Dedifferentiated amniotic fluid mesenchymal stem cell (primary cell): Measurements from ENCODE around the gene KCTD15.

Experiments used
- DNase-seq: peaks from one replicate; pipeline ENCODE4 v3.0.0-alpha.2; 2016; ENCODE audit errors: extremely low spot score

KCTD15 gene

GRCh38 chr19:33859016-33859415, 62.3 kb downstream of the KCTD15 start:
- no peak for DNase-seq

DNA sequence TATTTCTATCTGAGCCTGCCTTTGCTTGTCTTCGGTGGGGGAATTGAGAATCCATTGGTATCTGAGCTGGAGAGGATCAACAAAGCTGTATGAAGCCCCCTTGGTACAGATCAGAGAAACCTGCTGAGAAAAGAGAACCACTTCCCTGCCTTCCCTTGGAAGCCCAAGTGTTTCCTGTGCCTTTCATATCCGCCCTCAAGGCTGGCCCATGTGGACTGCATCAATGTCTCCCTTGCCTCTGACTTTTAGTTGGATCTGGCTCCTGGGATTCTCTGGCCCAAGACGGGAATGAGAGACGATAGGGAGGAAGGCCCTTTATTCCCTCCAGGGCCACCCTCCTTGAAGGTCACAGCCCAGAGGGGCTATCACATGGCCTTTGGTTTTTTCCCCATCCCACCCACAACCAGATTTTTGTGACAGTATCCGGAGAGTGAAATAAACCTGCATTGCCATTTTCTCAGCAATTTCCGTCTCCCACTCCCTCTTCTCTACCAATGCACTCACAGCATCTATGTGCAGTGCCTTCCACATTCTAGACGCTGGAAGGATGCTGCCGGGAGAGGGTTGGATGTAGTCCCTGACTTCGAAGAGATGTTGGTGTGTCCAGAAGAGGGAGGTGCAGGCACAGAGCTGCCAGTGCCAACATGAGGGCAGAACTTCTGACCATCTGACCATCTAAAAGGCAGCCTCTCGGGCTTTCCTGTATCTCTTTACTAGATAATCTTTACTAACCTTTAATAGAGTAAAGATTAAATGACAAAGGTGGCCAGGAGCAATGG, 63.8 kb downstream of the KCTD15 start:
- DNase-seq, result no peak

GRCh38 chr19:33861950-33862349, 65.3 kb downstream of the KCTD15 start:
- DNase-seq, result no peak

GRCh38 chr19:33862981-33863380, 66.3 kb downstream of the KCTD15 start:
- no peak for DNase-seq

DNA sequence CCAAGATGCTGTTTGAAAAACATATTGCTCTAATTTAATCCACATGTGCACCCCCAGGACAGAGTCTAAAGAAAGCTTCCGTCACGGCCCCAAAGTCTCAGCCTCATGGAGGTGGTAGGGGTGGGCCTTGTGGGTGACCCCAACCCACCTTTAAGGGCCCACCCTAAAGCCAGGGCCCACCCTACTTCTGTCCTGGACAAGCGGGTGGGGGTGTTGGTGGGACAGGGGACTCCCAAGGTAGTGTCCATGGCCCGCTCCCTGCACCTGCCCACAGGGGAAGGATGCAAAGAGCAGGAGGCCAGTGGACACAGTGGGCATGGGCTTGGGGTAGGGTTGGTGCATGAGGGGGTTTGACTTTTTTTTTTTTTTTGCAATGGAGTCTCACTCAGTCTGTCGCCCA, 66.8 kb downstream of the KCTD15 start:
- no peak for DNase-seq

DNA sequence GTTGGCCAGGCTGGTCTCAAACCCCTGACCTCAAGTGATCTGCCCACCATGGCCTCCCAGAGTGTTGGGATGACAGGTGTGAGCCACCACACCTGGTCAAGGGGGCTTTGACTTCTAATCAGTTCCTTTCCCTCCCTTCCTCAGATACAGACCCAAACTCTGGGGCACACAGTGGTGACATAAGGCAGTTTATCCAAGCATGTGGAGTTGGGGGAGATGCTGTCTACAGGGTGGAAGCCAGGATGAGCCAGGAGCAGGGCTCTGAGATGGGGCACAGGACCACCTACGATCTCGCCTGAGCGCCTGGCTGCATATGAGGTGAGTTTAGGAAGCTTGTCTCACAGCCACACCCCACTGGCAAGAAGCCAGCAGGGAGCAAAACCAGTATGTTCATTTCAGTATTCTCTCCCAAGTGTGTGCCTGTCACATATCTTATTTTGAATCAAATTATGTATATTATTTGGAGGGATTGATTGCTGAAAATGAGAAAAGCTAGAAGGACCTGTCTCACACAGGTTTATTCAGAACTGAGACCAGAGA, 67.7 kb downstream of the KCTD15 start:
- no peak for DNase-seq

GRCh38 chr19:33865306-33865705, 68.6 kb downstream of the KCTD15 start:
- no peak for DNase-seq
